ENCODE measurements around the gene RTN4RL2.
"Not testable (repeated sequence)": the region's sequence is repeated elsewhere in the genome, so short reads cannot be mapped to it uniquely, and the experiment has no call there.

Gene RTN4RL2

DNA sequence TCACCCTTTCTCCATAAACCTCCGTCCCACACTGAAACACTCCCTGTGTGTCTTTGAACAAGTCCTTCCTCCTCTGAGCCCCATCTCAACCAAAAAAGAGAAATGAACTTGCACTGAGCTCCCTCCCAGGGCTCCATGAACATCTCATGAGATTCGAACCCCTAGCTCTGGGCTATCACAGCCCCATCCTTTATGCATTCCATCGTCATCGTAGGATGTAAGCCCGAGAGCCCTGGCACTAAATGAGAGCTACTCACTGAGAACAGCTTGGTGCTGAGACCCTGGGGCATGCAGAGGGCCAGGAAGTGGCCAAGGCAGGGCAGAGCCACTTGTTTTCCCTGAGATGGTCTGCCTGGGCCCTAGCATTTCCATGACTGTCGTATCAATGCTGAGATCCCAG is 20.5 kb upstream of the RTN4RL2 start:
- TF ChIP-seq, protein P1, sequence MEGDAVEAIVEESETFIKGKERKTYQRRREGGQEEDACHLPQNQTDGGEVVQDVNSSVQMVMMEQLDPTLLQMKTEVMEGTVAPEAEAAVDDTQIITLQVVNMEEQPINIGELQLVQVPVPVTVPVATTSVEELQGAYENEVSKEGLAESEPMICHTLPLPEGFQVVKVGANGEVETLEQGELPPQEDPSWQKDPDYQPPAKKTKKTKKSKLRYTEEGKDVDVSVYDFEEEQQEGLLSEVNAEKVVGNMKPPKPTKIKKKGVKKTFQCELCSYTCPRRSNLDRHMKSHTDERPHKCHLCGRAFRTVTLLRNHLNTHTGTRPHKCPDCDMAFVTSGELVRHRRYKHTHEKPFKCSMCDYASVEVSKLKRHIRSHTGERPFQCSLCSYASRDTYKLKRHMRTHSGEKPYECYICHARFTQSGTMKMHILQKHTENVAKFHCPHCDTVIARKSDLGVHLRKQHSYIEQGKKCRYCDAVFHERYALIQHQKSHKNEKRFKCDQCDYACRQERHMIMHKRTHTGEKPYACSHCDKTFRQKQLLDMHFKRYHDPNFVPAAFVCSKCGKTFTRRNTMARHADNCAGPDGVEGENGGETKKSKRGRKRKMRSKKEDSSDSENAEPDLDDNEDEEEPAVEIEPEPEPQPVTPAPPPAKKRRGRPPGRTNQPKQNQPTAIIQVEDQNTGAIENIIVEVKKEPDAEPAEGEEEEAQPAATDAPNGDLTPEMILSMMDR (IDR thresholded peaks at IDR 0.05; ENCODE audit: low read depth, low read length): no peak
- DNase-seq (ENCODE audit: low read depth, low spot score): no peak
- no peak overlapping the region for H3K4me3 ChIP-seq (ENCODE audit: low read depth, low read length)
- in situ Hi-C loops (cut with HindIII; ENCODE audit: low sequenced_read_pairs): no loop called here

DNA sequence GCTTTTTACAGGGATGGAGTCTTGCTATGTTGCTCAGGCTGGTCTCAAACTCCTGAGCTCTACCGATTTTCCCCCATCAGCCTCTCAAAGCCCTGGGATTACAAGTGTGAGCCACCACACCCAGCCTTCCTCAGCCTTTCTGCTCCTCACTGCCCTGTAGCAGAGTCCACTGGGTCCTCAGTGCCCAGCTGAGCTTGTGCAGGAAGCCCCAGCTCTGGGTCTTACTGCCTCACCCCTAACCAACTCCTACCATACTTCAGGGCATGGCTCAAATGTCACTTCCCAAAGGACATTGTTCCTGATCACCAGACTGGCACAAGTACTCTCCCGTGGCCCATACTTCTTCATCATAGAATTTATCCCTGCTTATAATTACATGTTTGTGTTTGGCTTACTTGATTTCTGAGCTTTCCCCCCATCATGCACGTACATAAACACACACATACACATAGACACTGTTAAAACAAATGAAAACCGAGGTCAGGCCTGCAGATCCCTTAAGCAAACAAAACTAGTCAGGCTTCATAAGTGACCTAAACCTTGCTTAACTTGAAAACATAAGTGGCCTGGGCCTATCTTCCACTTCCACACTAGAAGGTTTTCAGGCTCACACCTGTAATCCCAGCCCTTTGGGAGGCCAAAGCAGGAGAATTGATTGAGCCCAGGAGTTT is 19.4 kb upstream of the RTN4RL2 start:
- no peak for DNase-seq (ENCODE audit: low read depth, low spot score)
- H3K4me3 ChIP-seq (ENCODE audit: low read depth, low read length): no peak overlapping the region
- TF ChIP-seq, protein P1 (IDR thresholded peaks at IDR 0.05; ENCODE audit: low read depth, low read length): no peak
- in situ Hi-C loops (cut with HindIII; ENCODE audit: low sequenced_read_pairs): no loop called here

DNA sequence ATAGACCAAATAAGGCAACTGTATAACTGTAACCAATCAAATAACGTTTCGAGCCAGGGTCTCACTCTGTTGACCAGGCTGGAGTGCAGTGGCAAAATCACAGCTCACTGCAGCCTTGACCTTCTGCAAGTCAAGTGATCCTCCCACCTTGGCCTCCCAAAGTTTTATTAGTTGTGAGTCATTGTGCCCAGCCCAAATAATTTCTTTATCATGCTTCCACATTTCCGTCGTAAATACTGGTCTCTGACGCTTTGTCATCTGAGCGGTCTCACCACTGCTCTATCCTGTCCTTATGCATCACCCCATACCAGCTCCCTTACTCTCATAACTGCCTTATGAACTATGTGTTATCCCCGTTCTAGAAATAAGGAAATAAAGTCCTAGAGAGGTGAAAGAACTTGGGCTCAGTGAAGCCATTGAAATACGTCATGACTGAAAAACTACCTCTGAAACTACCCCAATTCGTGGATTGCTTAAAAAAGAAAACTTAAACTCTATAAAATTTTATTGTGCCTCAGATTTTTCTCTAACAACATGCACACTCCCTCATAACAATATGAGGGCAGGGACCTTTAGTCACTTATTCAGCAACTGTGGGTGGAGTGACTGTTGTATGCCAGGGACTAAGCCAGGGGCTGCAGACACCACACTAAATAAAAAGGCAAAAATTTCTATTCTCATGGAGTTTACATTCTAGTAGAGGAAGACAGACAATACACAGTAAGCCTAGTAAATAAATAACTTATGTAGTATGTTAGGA is 15.8 kb upstream of the RTN4RL2 start:
- TF ChIP-seq, protein P1 (IDR thresholded peaks at IDR 0.05; ENCODE audit: low read depth, low read length): no peak
- H3K4me3 ChIP-seq (ENCODE audit: low read depth, low read length): no peak overlapping the region
- in situ Hi-C loops (cut with HindIII; ENCODE audit: low sequenced_read_pairs): no loop called here
- DNase-seq (ENCODE audit: low read depth, low spot score): no peak

DNA sequence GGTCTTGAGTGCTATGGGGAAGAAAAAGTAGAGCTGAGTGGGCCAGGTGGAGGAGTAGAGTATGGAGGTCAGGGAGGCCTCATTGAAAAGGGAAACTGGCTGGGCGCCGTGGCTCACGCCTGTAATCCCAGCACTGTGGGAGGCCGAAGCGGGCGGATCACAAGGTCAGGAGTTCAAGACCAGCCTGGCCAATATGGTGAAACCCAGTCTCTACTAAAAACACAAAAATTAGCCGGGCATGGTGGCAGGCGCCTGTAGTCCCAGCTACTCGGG is 15.3 kb upstream of the RTN4RL2 start:
- DNase-seq (ENCODE audit: low read depth, low spot score); H3K4me3 ChIP-seq (ENCODE audit: low read depth, low read length); in situ Hi-C loops (cut with HindIII; ENCODE audit: low sequenced_read_pairs): not testable (repeated sequence)

DNA sequence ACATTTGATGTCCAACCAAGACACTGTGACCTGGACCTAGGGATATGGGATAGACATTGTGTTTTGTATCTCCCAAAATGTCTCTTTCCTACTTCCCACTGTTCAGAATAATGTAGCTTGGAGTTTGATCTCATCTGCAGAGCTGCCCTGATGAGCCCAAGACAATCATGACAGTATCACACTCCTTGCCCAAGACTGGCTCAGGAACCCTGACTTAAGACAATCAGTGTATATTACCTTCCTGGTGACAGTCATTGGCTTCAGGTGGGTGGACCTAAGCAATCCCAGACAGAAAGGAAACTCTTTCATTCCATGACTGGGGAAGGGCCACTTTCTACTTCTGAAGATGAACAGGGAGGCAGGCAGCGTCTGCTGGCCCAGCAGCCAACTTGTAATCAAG is 14.3 kb upstream of the RTN4RL2 start:
- in situ Hi-C loops (cut with HindIII; ENCODE audit: low sequenced_read_pairs): no loop called here
- no peak overlapping the region for H3K4me3 ChIP-seq (ENCODE audit: low read depth, low read length)
- TF ChIP-seq, protein P1 (IDR thresholded peaks at IDR 0.05; ENCODE audit: low read depth, low read length): no peak
- DNase-seq (ENCODE audit: low read depth, low spot score): no peak

DNA sequence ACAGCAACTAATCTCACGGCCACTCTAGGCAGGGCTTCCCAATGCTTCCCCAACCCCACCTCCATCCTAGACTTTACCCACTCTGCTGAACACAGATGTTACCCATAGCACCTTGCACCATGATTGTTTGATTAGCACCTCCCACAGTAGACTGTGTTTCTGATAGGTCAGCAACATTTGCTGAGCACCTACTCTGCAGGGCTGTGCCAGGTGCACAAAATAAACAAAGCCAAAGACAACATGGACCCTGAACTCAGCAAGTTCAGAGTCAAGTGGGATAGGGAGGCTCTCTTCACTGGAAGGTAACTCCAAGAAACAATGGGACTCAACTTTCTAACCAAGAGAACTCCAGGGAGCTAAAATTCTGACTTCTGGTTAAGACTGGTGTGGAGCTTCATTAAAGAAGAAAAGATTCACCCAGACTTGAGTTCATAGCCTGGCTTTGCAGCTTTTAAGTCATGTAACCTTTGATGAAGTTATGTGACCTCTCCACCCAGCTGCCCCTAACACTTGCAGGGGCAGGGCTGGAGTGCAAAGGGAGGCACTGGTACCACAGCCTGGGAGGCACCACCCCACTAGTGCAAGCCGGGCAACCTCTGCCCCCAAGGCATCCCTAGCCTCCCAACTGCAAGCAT is 6.7 kb upstream of the RTN4RL2 start:
- no peak for DNase-seq (ENCODE audit: low read depth, low spot score)
- TF ChIP-seq, protein P1 (IDR thresholded peaks at IDR 0.05; ENCODE audit: low read depth, low read length): no peak
- in situ Hi-C loops (cut with HindIII; ENCODE audit: low sequenced_read_pairs): no loop called here
- H3K4me3 ChIP-seq (ENCODE audit: low read depth, low read length): no peak overlapping the region
